H9 (cell line): Measurements from ENCODE around the gene RAB24. TPM values are rescaled to one million over a fixed set of nuclear protein-coding genes. Genes with fewer than 3 reads are reported as not detected.

Source experiments
- DNase-seq: peaks from one replicate; pipeline ENCODE4 v3.0.0-alpha.2; 2017
- H2AFZ ChIP-seq: one replicate; pipeline ENCODE4 v1.6.1; 2013; ENCODE audit warnings: mild to moderate bottlenecking, low read length, control low read depth, moderate library complexity
- H2AK5ac ChIP-seq: 2 replicates; pipeline ENCODE4 v1.6.1; 2013; ENCODE audit warnings: low read length, control low read depth, mixed read lengths; ENCODE audit not compliant: insufficient read length
- H2BK120ac ChIP-seq: one replicate; pipeline ENCODE4 v1.6.1; 2013; ENCODE audit warnings: low read depth, mild to moderate bottlenecking, low read length, control low read depth, inconsistent platforms; ENCODE audit not compliant: poor library complexity, severe bottlenecking
- H2BK12ac ChIP-seq: 2 replicates; pipeline ENCODE4 v1.6.1; 2013; ENCODE audit warnings: low read length, control low read depth, mixed read lengths, low read depth; ENCODE audit not compliant: insufficient read length
- H2BK15ac ChIP-seq: 2 replicates; pipeline ENCODE4 v1.6.1; 2013; ENCODE audit warnings: low read depth, low read length, control low read depth
- H2BK20ac ChIP-seq: one replicate; pipeline ENCODE4 v1.6.1; 2013; ENCODE audit warnings: low read depth, mild to moderate bottlenecking, low read length, control low read depth, inconsistent platforms; ENCODE audit not compliant: poor library complexity, severe bottlenecking
- H2BK5ac ChIP-seq: 2 replicates; pipeline ENCODE4 v1.6.1; 2013; ENCODE audit warnings: low read length, control low read depth, mixed read lengths; ENCODE audit not compliant: insufficient read length
- H3K14ac ChIP-seq: 2 replicates; pipeline ENCODE4 v1.6.1; 2013; ENCODE audit warnings: low read length, control low read depth; ENCODE audit not compliant: insufficient read depth
- H3K18ac ChIP-seq: 2 replicates; pipeline ENCODE4 v1.6.1; 2013; ENCODE audit warnings: low read depth, mild to moderate bottlenecking, mixed read lengths, low read length, control low read depth; ENCODE audit not compliant: insufficient read length
- H3K23ac ChIP-seq: 2 replicates; pipeline ENCODE4 v1.6.1; 2013; ENCODE audit warnings: low read length, control low read depth, mixed read lengths, low read depth; ENCODE audit not compliant: insufficient read length
- H3K23me2 ChIP-seq: 2 replicates; pipeline ENCODE4 v1.6.1; 2013; ENCODE audit warnings: low read depth, mild to moderate bottlenecking, mixed read lengths, low read length, control low read depth; ENCODE audit not compliant: insufficient read length, poor library complexity, severe bottlenecking
- H3K27ac ChIP-seq: 2 replicates; pipeline ENCODE4 v1.5.1; 2013; ENCODE audit warnings: low read length, control low read depth, mixed read lengths, low read depth; ENCODE audit not compliant: insufficient read length
- H3K27me3 ChIP-seq: 2 replicates; pipeline ENCODE4 v1.6.1; 2013; ENCODE audit warnings: low read length, control low read depth, inconsistent platforms; ENCODE audit not compliant: insufficient read depth
- H3K4ac ChIP-seq: 2 replicates; pipeline ENCODE4 v1.6.1; 2013; ENCODE audit warnings: low read depth, mild to moderate bottlenecking, control low read depth, inconsistent platforms, low read length, moderate library complexity
- H3K4me1 ChIP-seq: 2 replicates; pipeline ENCODE4 v1.6.1; 2013; ENCODE audit warnings: low read length, control low read depth, inconsistent platforms; ENCODE audit not compliant: insufficient read depth
- H3K4me2 ChIP-seq: 2 replicates; pipeline ENCODE4 v1.6.1; 2013; ENCODE audit warnings: low read length, control low read depth, mixed read lengths; ENCODE audit not compliant: insufficient read length, insufficient read depth
- H3K56ac ChIP-seq: 2 replicates; pipeline ENCODE4 v1.6.1; 2013; ENCODE audit warnings: low read depth, mild to moderate bottlenecking, mixed read lengths, low read length, control low read depth; ENCODE audit not compliant: insufficient read length
- H3K79me1 ChIP-seq: 2 replicates; pipeline ENCODE4 v1.6.1; 2013; ENCODE audit warnings: low read depth, mild to moderate bottlenecking, moderate library complexity, low read length, control low read depth, inconsistent platforms; ENCODE audit not compliant: insufficient read depth, poor library complexity, severe bottlenecking
- H3K79me2 ChIP-seq: 2 replicates; pipeline ENCODE4 v1.6.1; 2013; ENCODE audit warnings: low read length, control low read depth, inconsistent platforms; ENCODE audit not compliant: insufficient read depth
- H3K9ac ChIP-seq: 2 replicates; pipeline ENCODE4 v1.6.1; 2013; ENCODE audit warnings: low read length, control low read depth, mixed read lengths; ENCODE audit not compliant: insufficient read length; ENCODE audit errors: extremely low read depth
- H3K9me3 ChIP-seq: one replicate; pipeline ENCODE4 v1.6.1; 2013; ENCODE audit warnings: low read depth, low read length, inconsistent platforms; ENCODE audit not compliant: control insufficient read depth
- H3T11ph ChIP-seq: one replicate; pipeline ENCODE4 v1.6.1; 2013; ENCODE audit warnings: mild to moderate bottlenecking, low read length, control low read depth, inconsistent platforms
- H4K20me1 ChIP-seq: one replicate; pipeline ENCODE4 v1.6.1; 2013; ENCODE audit not compliant: control insufficient read depth, insufficient read length, insufficient read depth
- H4K5ac ChIP-seq: 2 replicates; pipeline ENCODE4 v1.6.1; 2013; ENCODE audit warnings: low read depth, mild to moderate bottlenecking, mixed read lengths, low read length, control low read depth; ENCODE audit not compliant: insufficient read length
- H4K8ac ChIP-seq: replicated peaks from 2 replicates; pipeline ENCODE4 v1.6.1; 2013; ENCODE audit warnings: low read length, control low read depth, mixed read lengths, low read depth; ENCODE audit not compliant: insufficient read length
- H4K91ac ChIP-seq: 2 replicates; pipeline ENCODE4 v1.6.1; 2013; ENCODE audit warnings: low read depth, mild to moderate bottlenecking, moderate library complexity, mixed read lengths, low read length, control low read depth; ENCODE audit not compliant: insufficient read length
- H3K27ac Mint-ChIP-seq, 3 experiments: 2 replicates in 2 of 3; 3 replicates in 1 of 3; pipeline ENCODE4 v1.8.0; 2020 to 2021; ENCODE audit warnings: mixed read lengths in 3 of 3, mild to moderate bottlenecking in 1 of 3, moderate library complexity in 1 of 3
- H3K27me3 Mint-ChIP-seq: 2 replicates; pipeline ENCODE4 v1.8.0; 2021; ENCODE audit warnings: low read depth, mild to moderate bottlenecking, moderate library complexity, mixed read lengths
- H3K36me3 Mint-ChIP-seq, 3 experiments: 2 replicates in 2 of 3; 3 replicates in 1 of 3; pipeline ENCODE4 v1.8.0; 2020 to 2021; ENCODE audit warnings: low read depth in 3 of 3, mixed read lengths in 3 of 3; ENCODE audit not compliant: insufficient read depth in 1 of 3
- H3K4me1 Mint-ChIP-seq, 2 experiments: 2 replicates each; pipeline ENCODE4 v1.8.0; 2020; ENCODE audit warnings: mixed read lengths in 2 of 2
- H3K4me3 Mint-ChIP-seq, 2 experiments: 2 replicates in 1 of 2; 3 replicates in 1 of 2; pipeline ENCODE4 v1.8.0; 2020 to 2021; ENCODE audit warnings: mild to moderate bottlenecking in 2 of 2, mixed read lengths in 2 of 2, moderate library complexity in 1 of 2
- H3K9me3 Mint-ChIP-seq, 2 experiments: 2 replicates in 1 of 2; 3 replicates in 1 of 2; pipeline ENCODE4 v1.8.0; 2020; ENCODE audit warnings: mild to moderate bottlenecking in 2 of 2, mixed read lengths in 2 of 2, moderate library complexity in 1 of 2
- CTCF ChIP-seq: fragments of 200-600 bp; sonication (generic); conservative IDR thresholded peaks from 3 replicates; pipeline ENCODE4 v1.8.0; 2021; ENCODE audit warnings: antibody characterized with exemption, mild to moderate bottlenecking
- WGBS: extraction: QIAGEN DNeasy Blood & Tissue Kit; methylation state at CpG from one replicate; pipeline ENCODE4 v1.1.7; 2013; ENCODE audit warnings: missing lambda C conversion rate, low lambda C conversion rate, mixed read lengths; ENCODE audit not compliant: insufficient read length; ENCODE audit errors: extremely low coverage; 5-methylcytosine and 5-hydroxymethylcytosine counted together
- total RNA-seq: library from RNA; stranded (reverse); gene quantifications from 2 replicates; pipeline ENCODE4 v1.2.1, GENCODE V29; 2021

The RAB24 gene
- total RNA-seq, 1 experiment from 2014 or later, result 17.6 TPM

DNA sequence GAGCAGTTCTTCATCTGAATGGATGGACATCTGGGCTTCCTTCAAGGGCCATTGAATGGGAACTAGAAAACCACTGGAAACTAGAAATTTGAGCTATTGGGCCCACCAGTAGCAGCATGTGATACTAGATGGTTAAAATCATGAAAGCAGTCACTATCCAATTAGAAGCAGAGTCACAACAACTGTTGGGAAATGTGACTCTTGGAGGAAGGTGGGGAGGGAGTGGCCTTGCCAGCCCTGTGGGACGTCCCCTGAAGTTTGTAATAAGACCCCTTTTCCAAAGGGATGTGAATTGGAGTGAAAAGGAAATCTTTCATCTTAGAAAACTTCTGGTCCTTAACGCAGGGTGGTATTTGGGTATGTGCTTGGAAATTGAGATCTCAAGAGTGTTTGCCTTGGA lies 5.6 kb downstream of the RAB24 start:
- H3K14ac ChIP-seq, result no peak overlapping the region
- peaks cover 1% of the 10 kb centered on the region; the same call in 1 of the 2 replicates for H3K27me3 Mint-ChIP-seq
- peak overlapping the region in 1 of 2 experiments; percentile 28; a peak in 1 of 5 replicates for H3K4me3 Mint-ChIP-seq
- no peaks in the 10 kb centered on the region for H3K9me3 Mint-ChIP-seq
- no peak overlapping the region for H2BK120ac ChIP-seq
- peaks cover 3% of the 10 kb centered on the region for H3K23me2 ChIP-seq
- H3K9me3 ChIP-seq, result no peaks in the 10 kb centered on the region
- no peaks in the 10 kb centered on the region for H3K4me1 ChIP-seq
- no peaks in the 10 kb centered on the region for H3K27me3 ChIP-seq
- H2BK15ac ChIP-seq, result no peak overlapping the region
- H3K4me1 Mint-ChIP-seq, result peaks cover 37 to 48% of the 10 kb centered on the region in 2 experiments
- H3K23ac ChIP-seq, result no peak overlapping the region
- no peak overlapping the region for H4K5ac ChIP-seq
- no peak overlapping the region for H3K9ac ChIP-seq
- no peak overlapping the region for H4K91ac ChIP-seq
- no peak overlapping the region for H3K27ac ChIP-seq
- no peak overlapping the region for H2AFZ ChIP-seq
- no peak overlapping the region for H4K8ac ChIP-seq
- H3K18ac ChIP-seq, result no peak overlapping the region
- no peak overlapping the region for H2BK5ac ChIP-seq
- no peak for DNase-seq
- H3K4me2 ChIP-seq, result no peak overlapping the region
- no peak overlapping the region for H3K56ac ChIP-seq
- TF ChIP-seq CTCF, result no peak
- H2AK5ac ChIP-seq, result no peak overlapping the region
- H3K79me1 ChIP-seq, result peaks cover 4% of the 10 kb centered on the region
- peak overlapping the region in 1 of 3 experiments; percentile 58; a peak in 2 of 7 replicates for H3K27ac Mint-ChIP-seq
- no peaks in the 10 kb centered on the region for H3K79me2 ChIP-seq
- H3T11ph ChIP-seq, result no peak overlapping the region
- no peak overlapping the region for H3K4ac ChIP-seq
- WGBS, result no CpG with 5 or more reads among the region's 2 CpGs
- no peak overlapping the region for H2BK20ac ChIP-seq
- H4K20me1 ChIP-seq, result no peaks in the 10 kb centered on the region
- H2BK12ac ChIP-seq, result no peak overlapping the region
- H3K36me3 Mint-ChIP-seq, result peaks cover 31 to 66% (median 42%) of the 10 kb centered on the region in 3 experiments
